Measurements from ENCODE around the gene C14orf119. TPM values are rescaled to one million over a fixed set of nuclear protein-coding genes. Genes with fewer than 3 reads are reported as not detected.

C14orf119 gene
- total RNA-seq, 1 experiment from 2014 or later = 65.1 TPM

- Histone ChIP-seq H3T11ph (ENCODE audit: low read length) (no peak overlapping the region), H4K5ac (ENCODE audit: insufficient read length, low read depth, low read length) (no peak overlapping the region), H3K4me1 (ENCODE audit: insufficient read depth, low read length) (no peaks in the 10 kb centered on the region), H2AK5ac (ENCODE audit: insufficient read length, low read length) (no peak overlapping the region), H2BK120ac (ENCODE audit: low read depth, low read length, poor library complexity, severe bottlenecking) (no peak overlapping the region), H3K23ac (ENCODE audit: insufficient read length, low read depth, low read length) (no peak overlapping the region), H3K23me2 (ENCODE audit: insufficient read length, low read depth, low read length, poor library complexity, severe bottlenecking) (no peaks in the 10 kb centered on the region), H2BK20ac (ENCODE audit: low read depth, low read length, poor library complexity, severe bottlenecking) (no peak overlapping the region), H3K79me2 (ENCODE audit: insufficient read depth, low read length) (no peaks in the 10 kb centered on the region), H3K18ac (ENCODE audit: insufficient read length, low read depth, low read length) (no peak overlapping the region), H2BK5ac (ENCODE audit: insufficient read length, low read length) (no peak overlapping the region), H2BK15ac (ENCODE audit: low read depth, low read length) (no peak overlapping the region), H3K79me1 (ENCODE audit: insufficient read depth, low read depth, low read length, poor library complexity, severe bottlenecking) (no peaks in the 10 kb centered on the region), H3K56ac (ENCODE audit: insufficient read length, low read depth, low read length) (no peak overlapping the region), H3K4me2 (ENCODE audit: insufficient read depth, insufficient read length, low read length) (no peak overlapping the region), H4K20me1 (ENCODE audit: control insufficient read depth, insufficient read depth, insufficient read length) (no peaks in the 10 kb centered on the region), H2AFZ (ENCODE audit: low read length) (no peak overlapping the region), H3K9me3 (ENCODE audit: control insufficient read depth, low read depth, low read length) (no peaks in the 10 kb centered on the region), H3K9ac (ENCODE audit: extremely low read depth, insufficient read length, low read length) (no peak overlapping the region), H3K27ac (ENCODE audit: insufficient read length, low read depth, low read length) (no peak overlapping the region), H4K8ac (replicated peaks; ENCODE audit: insufficient read length, low read depth, low read length) (no peak overlapping the region), H3K27me3 (ENCODE audit: insufficient read depth, low read length) (no peaks in the 10 kb centered on the region), H3K14ac (ENCODE audit: insufficient read depth, low read length) (no peak overlapping the region), H3K4ac (ENCODE audit: low read depth, low read length) (no peak overlapping the region), H2BK12ac (ENCODE audit: insufficient read length, low read depth, low read length) (no peak overlapping the region), H4K91ac (ENCODE audit: insufficient read length, low read depth, low read length) (no peak overlapping the region)
- H3K4me3 Mint-ChIP-seq = no peak overlapping the region
- DNase-seq = no peak
- WGBS (ENCODE audit: extremely low coverage, insufficient read length, low lambda C conversion rate) = no CpG with 5 or more reads among the region's 2 CpGs
- no peak overlapping the region for H3K27ac Mint-ChIP-seq
- no peaks in the 10 kb centered on the region for H3K27me3 Mint-ChIP-seq (ENCODE audit: low read depth)
- H3K9me3 Mint-ChIP-seq = no peaks in the 10 kb centered on the region; a peak in 1 of 5 replicates
- H3K4me1 Mint-ChIP-seq = no peaks in the 10 kb centered on the region
- no peak for TF ChIP-seq CTCF (conservative IDR thresholded peaks at IDR 0.05)
- peaks cover 54 to 92% (median 85%) of the 10 kb centered on the region in 3 experiments; a peak in 6 of 7 replicates for H3K36me3 Mint-ChIP-seq (ENCODE audit: insufficient read depth in 1 of 3, low read depth in 3 of 3)
Measured at GRCh38 chr14:23078692-23079116, 16.6 kb upstream of the C14orf119 start.

Data from H9 (cell line).